PC-3 (cell line): Measurements from ENCODE around the gene SWT1. TPM values are rescaled to one million over a fixed set of nuclear protein-coding genes. Genes with fewer than 3 reads are reported as not detected.
A peak's percentile ranks its signal among the peaks of the same experiment; 100 is the strongest.
"Not testable (repeated sequence)": the region's sequence is repeated elsewhere in the genome, so short reads cannot be mapped to it uniquely, and the experiment has no call there.

Experiments used
- ATAC-seq: fragments of 200-7000 bp; cut with Tn5 transposase; 2 replicates; pipeline ENCODE4 v1.9.1; 2020; ENCODE audit warnings: mild to moderate bottlenecking, moderate library complexity
- BruUV-seq: library from RNA; stranded (reverse); fragments of 400-500 nt; replicated peaks from 2 replicates; lab custom pipeline; 2021; lab: Mats Ljungman, UMichigan
- CTCF ChIA-PET: fragments of 300-600 bp; sonication (Branson Sonifier 250); formaldehyde crosslinking; loops from one replicate; lab custom pipeline; 2022; ENCODE audit warnings: antibody characterized with exemption; lab: Charles Lee
- POLR2A ChIA-PET: fragments of 300-600 bp; sonication (Branson Sonifier 250); formaldehyde crosslinking; loops from one replicate; lab custom pipeline; 2022; ENCODE audit warnings: antibody characterized with exemption; ENCODE audit not compliant: unreplicated experiment; lab: Charles Lee
- DNase-seq: peaks from one replicate; pipeline ENCODE4 v3.0.0-alpha.2; 2015
- H2AFZ ChIP-seq: fragments of 300-600 bp; sonication (generic); 2 replicates; pipeline ENCODE4 v1.6.0; 2016; ENCODE audit warnings: antibody characterized with exemption, low read length
- H3F3A ChIP-seq: fragments of 300-600 bp; sonication (generic); one replicate; pipeline ENCODE4 v1.6.0; 2017; ENCODE audit warnings: antibody characterized with exemption, low read length, control low read depth, mild to moderate bottlenecking; ENCODE audit not compliant: unreplicated experiment
- H3K27ac ChIP-seq: fragments of 300-600 bp; sonication (generic); 2 replicates; pipeline ENCODE4 v1.5.1; 2016; ENCODE audit warnings: mild to moderate bottlenecking, low read length
- H3K27me3 ChIP-seq: fragments of 300-600 bp; sonication (generic); 2 replicates; pipeline ENCODE4 v1.6.1; 2016; ENCODE audit warnings: low read length, mixed read lengths
- H3K36me3 ChIP-seq: fragments of 300-600 bp; sonication (generic); 2 replicates; pipeline ENCODE4 v1.6.1; 2016; ENCODE audit warnings: low read depth, mixed run types, low read length, mixed read lengths
- H3K4me1 ChIP-seq: fragments of 300-600 bp; sonication (generic); 2 replicates; pipeline ENCODE4 v1.5.1; 2016; ENCODE audit warnings: low read length; ENCODE audit not compliant: insufficient read depth
- H3K4me2 ChIP-seq: fragments of 300-600 bp; sonication (generic); 2 replicates; pipeline ENCODE4 v1.6.0; 2016; ENCODE audit warnings: low read length
- H3K4me3 ChIP-seq: fragments of 300-600 bp; sonication (generic); 2 replicates; pipeline ENCODE4 v1.5.1; 2016; ENCODE audit warnings: mild to moderate bottlenecking, low read length, mixed read lengths
- H3K79me2 ChIP-seq: fragments of 300-600 bp; sonication (generic); 2 replicates; pipeline ENCODE4 v1.6.1; 2017; ENCODE audit warnings: low read length, mixed read lengths
- H3K9ac ChIP-seq: fragments of 300-600 bp; sonication (generic); 2 replicates; pipeline ENCODE4 v1.6.0; 2016; ENCODE audit warnings: mild to moderate bottlenecking, low read length
- H3K9me2 ChIP-seq: fragments of 300-600 bp; sonication (generic); replicated peaks from 2 replicates; pipeline ENCODE4 v1.6.1; 2016; ENCODE audit warnings: mixed run types, low read length, mixed read lengths
- H3K9me3 ChIP-seq: fragments of 300-600 bp; sonication (generic); 2 replicates; pipeline ENCODE4 v1.6.1; 2016; ENCODE audit warnings: low read length, mixed read lengths
- H4K20me1 ChIP-seq: fragments of 300-600 bp; sonication (generic); 2 replicates; pipeline ENCODE4 v1.6.1; 2016; ENCODE audit warnings: low read length, mixed read lengths
- EZH2 ChIP-seq: fragments of 300-600 bp; sonication (generic); IDR thresholded peaks from one replicate; pipeline ENCODE4 v1.6.1; 2017; ENCODE audit warnings: antibody characterized with exemption, mild to moderate bottlenecking, low read length; ENCODE audit not compliant: unreplicated experiment
- EZH2phosphoT487 ChIP-seq: fragments of 300-600 bp; sonication (generic); IDR thresholded peaks from 2 replicates; pipeline ENCODE4 v1.6.1; 2018; ENCODE audit warnings: mild to moderate bottlenecking, antibody characterized with exemption, low read length, borderline replicate concordance
- intact Hi-C: fragments of 100-400 bp; cut with micrococcal nuclease; formaldehyde crosslinking; loops from 2 replicates; pipeline ENCODE4 v1.9.0; 2023
- total RNA-seq: library from RNA; depleted of rRNA; stranded (reverse); fragments of >200 nt; gene quantifications from 2 replicates; pipeline ENCODE4 v1.2.3, GENCODE V29; 2014
- TF ChIP-seq, protein P1 (sequence below): fragments of 300-600 bp; sonication (generic); conservative IDR thresholded peaks from 2 replicates; pipeline ENCODE4 v1.5.1; 2017; ENCODE audit warnings: antibody characterized with exemption, low read depth, mild to moderate bottlenecking, low read length

SWT1 gene
- total RNA-seq, 1 experiment from 2014 or later = 0.69 TPM

DNA sequence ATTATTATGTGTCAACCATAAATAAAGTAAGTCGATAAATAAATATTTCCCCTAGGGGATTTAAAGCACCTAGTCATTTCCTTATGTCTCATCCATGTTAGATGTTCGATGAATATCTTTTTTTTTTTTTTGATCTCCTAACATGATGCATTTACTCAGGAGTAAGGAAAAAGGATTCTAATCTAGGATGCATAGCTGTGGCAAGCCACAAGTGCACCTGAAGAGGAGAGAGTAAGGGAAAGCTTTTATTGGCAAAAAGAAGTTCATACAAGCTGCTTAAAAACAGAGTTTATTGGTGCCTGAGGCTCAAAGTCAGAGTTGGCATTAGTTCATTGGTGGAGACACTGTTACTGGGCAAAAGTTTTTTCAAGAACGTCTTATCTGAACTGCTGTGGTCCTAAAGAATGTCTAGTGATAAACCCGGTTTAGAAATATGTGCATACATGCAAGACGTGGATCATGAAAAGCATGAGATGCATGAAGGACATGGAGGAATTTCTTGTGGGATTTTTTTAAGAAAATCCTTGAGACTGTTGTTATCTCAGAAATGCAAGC lies 51.7 kb downstream of the SWT1 start:
- Histone ChIP-seq H3K27me3 (no peaks in the 10 kb centered on the region), H3K4me2 (no peak overlapping the region), H3K4me3 (no peak overlapping the region), H3K9me3 (no peaks in the 10 kb centered on the region), H3K9ac (no peak overlapping the region), H4K20me1 (no peaks in the 10 kb centered on the region), H3K9me2 (no peaks in the 10 kb centered on the region), H3K27ac (no peak overlapping the region), H2AFZ (no peak overlapping the region), H3K79me2 (no peaks in the 10 kb centered on the region), H3F3A (no peaks in the 10 kb centered on the region), H3K36me3 (no peaks in the 10 kb centered on the region), H3K4me1 (no peaks in the 10 kb centered on the region)
- ATAC-seq (no peak), DNase-seq (peak; percentile 12)
- no TSS peak for BruUV-seq
- POLR2A ChIA-PET = no interaction called here
- CTCF ChIA-PET = interaction anchor here (0.7 kb wide), 1 partner anchor 462 kb away, joined by 3 read pairs; no protein-coding TSS in a partner anchor
- intact Hi-C loops = no loop called here
- no peak for TF ChIP-seq EZH2phosphoT487
- no peak for TF ChIP-seq EZH2
- TF ChIP-seq, protein P1, sequence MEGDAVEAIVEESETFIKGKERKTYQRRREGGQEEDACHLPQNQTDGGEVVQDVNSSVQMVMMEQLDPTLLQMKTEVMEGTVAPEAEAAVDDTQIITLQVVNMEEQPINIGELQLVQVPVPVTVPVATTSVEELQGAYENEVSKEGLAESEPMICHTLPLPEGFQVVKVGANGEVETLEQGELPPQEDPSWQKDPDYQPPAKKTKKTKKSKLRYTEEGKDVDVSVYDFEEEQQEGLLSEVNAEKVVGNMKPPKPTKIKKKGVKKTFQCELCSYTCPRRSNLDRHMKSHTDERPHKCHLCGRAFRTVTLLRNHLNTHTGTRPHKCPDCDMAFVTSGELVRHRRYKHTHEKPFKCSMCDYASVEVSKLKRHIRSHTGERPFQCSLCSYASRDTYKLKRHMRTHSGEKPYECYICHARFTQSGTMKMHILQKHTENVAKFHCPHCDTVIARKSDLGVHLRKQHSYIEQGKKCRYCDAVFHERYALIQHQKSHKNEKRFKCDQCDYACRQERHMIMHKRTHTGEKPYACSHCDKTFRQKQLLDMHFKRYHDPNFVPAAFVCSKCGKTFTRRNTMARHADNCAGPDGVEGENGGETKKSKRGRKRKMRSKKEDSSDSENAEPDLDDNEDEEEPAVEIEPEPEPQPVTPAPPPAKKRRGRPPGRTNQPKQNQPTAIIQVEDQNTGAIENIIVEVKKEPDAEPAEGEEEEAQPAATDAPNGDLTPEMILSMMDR = no peak

DNA sequence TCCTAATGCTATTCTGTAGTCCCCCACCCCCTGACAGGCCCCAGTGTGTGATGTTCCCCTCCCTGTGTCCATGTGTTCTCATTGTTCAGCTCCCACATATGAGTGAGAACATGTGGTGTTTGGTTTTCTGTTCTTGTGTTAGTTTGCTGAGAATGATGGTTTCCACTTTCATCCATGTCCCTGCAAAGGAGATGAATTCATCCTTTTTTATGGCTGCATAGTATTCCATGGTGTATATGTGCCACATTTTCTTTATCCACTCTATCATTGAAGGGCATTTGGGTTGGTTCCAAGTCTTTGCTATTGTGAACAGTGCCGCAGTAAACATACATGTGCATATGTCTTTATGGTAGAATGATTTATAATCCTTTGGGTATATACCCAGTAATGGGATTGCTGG lies 52.4 kb downstream of the SWT1 start:
- H3K4me3 ChIP-seq, H3K27ac ChIP-seq, H3K4me2 ChIP-seq, CTCF ChIA-PET, H4K20me1 ChIP-seq, H3K9me2 ChIP-seq, ATAC-seq, BruUV-seq, H3K9me3 ChIP-seq, H2AFZ ChIP-seq, H3K79me2 ChIP-seq, H3K36me3 ChIP-seq, POLR2A ChIA-PET, DNase-seq, H3K4me1 ChIP-seq, H3K9ac ChIP-seq, H3F3A ChIP-seq, H3K27me3 ChIP-seq, intact Hi-C loops: not testable (repeated sequence)

DNA sequence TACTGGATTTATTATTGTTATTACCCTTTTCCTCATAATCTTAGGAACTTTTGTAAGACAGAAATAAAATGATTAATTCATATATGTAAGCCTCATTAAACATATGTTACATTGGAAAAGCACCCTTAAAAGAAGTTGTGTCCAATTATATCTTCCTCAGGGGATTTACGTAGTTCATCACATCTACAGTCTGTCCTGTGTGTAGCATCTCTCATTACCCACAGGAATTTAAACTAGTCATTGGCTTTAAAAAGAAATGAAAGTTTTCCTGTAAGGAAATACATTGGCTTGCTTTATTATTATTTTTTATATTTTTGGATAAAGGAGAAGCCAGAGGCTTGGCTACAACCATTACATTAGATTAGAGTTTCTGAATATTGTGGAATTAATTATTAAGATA lies 56.1 kb downstream of the SWT1 start:
- Histone ChIP-seq H3K9ac (no peak overlapping the region), H3K4me2 (no peak overlapping the region), H2AFZ (no peak overlapping the region), H3K79me2 (no peaks in the 10 kb centered on the region), H3K36me3 (no peaks in the 10 kb centered on the region), H3K27ac (no peak overlapping the region), H3K27me3 (no peaks in the 10 kb centered on the region), H3K4me3 (no peak overlapping the region), H3K4me1 (no peaks in the 10 kb centered on the region), H3K9me2 (no peaks in the 10 kb centered on the region), H3K9me3 (no peaks in the 10 kb centered on the region), H3F3A (no peaks in the 10 kb centered on the region), H4K20me1 (no peaks in the 10 kb centered on the region)
- ATAC-seq (no peak), DNase-seq (no peak)
- BruUV-seq = no TSS peak
- POLR2A ChIA-PET = no interaction called here
- no peak for TF ChIP-seq EZH2
- no peak for TF ChIP-seq EZH2phosphoT487
- TF ChIP-seq, protein P1 = no peak
- intact Hi-C loops = no loop called here
- CTCF ChIA-PET = no interaction called here
